HL-60/S4 (cell line): Measurements from ENCODE around the gene C2CD4B.

Experiments
- in situ Hi-C: fragments of 300-500 bp; cut with MboI; formaldehyde crosslinking; loops from 2 replicates; pipeline ENCODE4 v1.14.3; 2022; ENCODE audit warnings: low sequenced_read_pairs

Gene C2CD4B

GRCh38 chr15:62150445-62150844, 14.6 kb downstream of the C2CD4B start:
- in situ Hi-C loops = no loop called here

DNA sequence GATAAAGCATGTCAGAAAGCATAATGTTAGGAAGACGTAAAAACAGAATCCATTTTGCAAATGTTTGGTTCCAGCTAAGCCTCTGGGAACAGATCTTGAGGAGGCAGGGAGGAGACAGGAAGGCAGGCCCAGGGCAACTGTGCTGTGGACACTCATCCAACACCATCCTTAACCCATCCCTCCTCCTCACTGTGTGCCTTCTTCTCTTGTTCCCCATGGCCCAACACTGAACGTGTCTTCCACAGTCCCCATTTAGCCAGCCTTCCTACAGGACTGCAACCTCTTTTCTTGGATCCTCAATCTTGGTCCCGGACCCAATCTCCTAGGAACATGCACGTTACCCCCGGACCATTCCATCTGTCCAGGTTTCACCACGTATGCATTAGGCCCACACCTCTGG, 15.4 kb downstream of the C2CD4B start:
- in situ Hi-C loops = no loop called here

- in situ Hi-C loops = no loop called here
Measured at GRCh38 chr15:62147551-62147950, 17.5 kb downstream of the C2CD4B start.

DNA sequence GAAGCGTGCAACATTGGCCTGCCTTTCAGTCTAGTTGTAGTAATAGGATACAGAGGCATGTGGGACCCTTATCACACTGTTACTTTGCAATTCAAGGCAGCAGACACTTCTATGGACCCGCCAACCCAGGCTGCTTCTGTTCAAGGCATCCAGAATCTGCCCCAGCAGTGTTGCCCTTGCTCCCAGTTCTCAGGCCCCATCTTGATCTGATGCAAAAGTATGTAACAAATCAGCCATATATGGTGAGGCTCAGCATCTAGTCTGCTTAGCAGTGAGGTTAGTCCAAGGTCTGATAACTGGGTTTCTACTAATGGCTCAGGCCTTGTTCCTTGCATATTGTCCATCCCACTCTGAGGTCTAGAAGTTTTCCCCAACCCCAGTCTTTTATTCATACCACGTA, 17.9 kb downstream of the C2CD4B start:
- in situ Hi-C loops = no loop called here

GRCh38 chr15:62145015-62145735, 19.9 kb downstream of the C2CD4B start:
- in situ Hi-C loops = no loop called here

DNA sequence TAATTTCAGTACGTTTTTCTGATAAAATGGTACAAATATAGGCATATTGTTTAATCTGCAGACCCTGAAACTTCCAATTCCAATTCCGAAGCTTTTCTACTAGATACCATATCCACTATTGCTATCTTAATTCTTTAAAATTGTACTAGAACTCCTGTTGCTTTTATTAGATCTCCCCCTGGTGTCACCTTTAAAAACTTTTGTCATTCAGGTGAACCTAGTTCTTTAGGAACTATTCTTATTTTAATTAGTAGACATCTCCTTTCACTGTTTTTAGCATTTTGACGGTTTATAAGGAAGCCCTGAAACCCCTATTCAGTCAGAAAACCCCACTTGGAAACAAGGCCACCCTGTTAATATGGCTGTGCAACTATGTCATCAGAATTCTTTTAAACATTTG, 22.3 kb downstream of the C2CD4B start:
- in situ Hi-C loops = no loop called here

DNA sequence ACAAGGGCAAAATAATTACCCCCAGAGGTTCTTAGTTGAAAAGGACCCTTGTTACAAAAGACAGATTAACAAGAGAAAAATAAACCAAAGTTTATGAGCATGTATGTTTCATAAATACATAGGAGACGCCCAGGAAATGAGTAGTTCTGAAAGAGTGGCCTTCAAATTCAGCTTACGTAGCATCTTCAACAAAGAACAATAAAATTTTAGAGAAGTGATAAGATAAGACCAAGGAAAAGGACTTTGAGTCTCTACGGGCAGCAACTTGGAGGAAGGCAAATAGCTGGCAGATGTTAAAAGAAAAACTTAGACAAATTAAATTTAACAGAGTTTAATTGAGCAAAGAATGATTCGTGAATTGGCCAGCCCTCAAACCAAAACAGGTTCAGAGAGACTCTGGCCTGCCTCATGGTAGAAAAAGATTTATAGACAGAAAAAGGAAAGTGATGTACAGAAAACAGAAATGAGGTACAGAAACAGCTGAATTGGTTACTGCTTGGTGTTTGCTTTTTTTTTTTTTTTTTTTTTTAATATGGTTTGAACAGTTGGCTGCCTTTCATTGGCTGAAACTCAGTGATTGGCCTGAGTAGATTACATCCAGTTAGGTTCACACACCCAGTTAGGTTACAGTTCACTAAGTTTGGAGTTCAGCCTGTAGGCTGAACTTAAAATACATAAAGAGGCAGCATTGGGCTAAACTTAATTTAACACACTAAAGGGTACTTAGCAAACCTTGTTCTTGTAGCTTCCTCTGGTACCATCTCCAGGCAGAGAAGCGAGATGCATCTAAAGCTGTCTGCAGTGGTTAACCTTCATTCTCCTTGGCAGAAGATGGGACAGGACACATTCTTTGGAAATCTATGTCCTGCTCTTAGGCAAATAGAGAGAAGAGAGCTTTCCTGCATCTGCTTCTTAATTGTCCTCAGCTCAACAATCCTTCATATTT, 23.2 kb downstream of the C2CD4B start:
- in situ Hi-C loops = no loop called here

DNA sequence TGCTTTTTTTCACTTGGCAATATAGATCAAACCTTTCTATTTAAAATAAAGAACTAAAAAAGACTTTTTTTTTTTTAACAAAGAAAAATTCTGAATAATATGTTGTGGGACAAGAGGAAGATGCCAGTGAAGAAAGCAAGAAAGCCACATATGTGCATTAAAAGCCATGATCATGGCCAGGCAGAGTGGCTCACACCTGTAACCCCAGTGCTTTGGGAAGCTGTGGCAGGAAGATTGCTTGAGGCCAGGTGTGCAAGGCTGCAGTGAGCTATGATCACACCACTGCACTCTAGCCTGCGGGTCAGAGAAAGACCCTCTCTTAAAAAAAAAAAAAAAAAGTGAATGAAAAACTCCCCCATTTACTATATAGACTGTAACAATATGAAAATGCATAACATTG, 23.9 kb downstream of the C2CD4B start:
- in situ Hi-C loops = no loop called here

DNA sequence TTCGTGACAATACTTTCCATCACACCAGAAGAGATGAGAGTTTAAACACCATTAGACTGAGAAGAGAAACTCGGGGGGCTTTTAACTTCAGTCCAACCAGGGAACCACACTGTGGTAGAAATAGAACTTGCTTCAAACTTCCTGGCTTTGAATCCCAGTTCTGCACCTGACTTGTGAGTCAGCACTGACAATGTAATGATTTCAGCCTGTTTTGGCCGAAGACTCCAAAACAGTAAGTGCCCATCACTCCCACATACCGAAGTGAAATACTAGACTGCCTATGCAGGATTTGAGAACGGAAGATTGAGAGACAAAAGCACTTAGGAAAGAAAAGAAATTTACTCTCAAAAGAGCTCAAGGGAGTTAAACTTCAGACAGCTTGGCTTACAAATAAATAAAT, 27.0 kb downstream of the C2CD4B start:
- in situ Hi-C loops = no loop called here

- in situ Hi-C loops = no loop called here
Measured at GRCh38 chr15:62136911-62137865, 27.9 kb downstream of the C2CD4B start.

DNA sequence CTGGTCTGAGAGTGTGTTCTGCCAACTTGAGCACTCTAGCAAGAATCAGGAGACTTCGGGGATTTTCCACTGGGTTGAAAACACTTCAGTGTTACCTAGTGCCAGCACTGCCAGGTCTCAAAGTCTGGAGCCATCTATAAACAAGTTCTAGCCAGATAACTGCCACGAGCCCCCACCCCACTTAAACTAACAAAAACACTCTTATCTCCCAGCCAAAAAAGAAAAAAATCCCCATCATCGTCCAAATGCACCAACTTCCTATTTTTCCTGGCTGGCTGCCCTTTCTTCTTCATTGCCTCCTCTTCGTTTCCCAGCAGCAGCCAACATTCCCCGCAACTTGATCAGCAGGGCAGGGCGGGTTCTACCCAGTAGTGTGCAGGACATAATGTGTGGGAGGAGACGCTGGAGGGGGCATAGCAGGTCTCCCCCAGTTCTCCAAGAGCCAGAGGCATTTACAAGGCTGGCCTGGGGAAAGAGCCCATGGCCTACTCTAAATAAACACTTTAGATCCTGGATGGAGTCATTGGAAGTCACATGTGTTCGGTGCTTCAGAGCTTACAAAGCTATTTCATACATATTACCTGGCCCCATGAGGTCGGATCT, 29.5 kb downstream of the C2CD4B start:
- in situ Hi-C loops = no loop called here

DNA sequence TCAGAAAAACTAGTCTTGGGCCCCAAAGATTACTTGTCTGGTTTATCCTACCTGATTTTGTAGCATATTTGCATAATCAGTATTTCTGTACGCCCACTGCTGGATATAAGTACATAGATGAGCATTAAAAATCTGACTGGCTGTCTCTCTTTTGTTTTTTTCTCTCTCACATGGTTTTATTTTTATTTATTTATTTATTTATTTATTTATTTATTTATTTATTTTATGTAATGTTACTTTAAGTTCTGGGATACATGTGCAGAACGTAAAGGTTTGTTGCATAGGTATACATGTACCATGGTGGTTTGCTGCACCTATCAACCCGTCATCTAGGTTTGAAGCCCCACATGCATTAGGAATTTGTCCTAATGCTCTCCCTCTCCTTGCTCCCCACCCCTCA, 31.9 kb downstream of the C2CD4B start:
- in situ Hi-C loops = no loop called here

- in situ Hi-C loops = no loop called here
Measured at GRCh38 chr15:62128916-62129315, 36.2 kb downstream of the C2CD4B start.

- in situ Hi-C loops = no loop called here
Measured at GRCh38 chr15:62126364-62126763, 38.7 kb downstream of the C2CD4B start.

DNA sequence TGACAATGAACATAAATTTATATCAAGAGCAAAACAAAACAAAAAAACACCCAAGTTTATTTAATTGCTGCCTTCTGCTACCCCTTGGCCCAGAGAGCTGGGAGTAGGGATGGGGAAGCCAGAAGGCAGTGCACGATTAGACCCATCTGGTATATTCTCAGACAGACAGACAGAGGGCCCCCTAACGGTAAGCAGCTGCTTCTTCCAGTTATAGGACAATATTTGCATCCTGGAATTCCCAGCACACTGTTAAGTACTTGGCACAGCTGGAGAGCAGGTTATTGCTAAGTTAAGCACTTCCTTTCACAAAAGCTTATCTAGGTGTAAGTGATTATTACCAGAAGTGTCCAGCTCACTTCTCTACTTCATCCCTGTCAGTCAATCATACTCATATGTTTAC, 39.3 kb downstream of the C2CD4B start:
- in situ Hi-C loops = no loop called here

GRCh38 chr15:62124973-62125303, 40.1 kb downstream of the C2CD4B start:
- in situ Hi-C loops = no loop called here

DNA sequence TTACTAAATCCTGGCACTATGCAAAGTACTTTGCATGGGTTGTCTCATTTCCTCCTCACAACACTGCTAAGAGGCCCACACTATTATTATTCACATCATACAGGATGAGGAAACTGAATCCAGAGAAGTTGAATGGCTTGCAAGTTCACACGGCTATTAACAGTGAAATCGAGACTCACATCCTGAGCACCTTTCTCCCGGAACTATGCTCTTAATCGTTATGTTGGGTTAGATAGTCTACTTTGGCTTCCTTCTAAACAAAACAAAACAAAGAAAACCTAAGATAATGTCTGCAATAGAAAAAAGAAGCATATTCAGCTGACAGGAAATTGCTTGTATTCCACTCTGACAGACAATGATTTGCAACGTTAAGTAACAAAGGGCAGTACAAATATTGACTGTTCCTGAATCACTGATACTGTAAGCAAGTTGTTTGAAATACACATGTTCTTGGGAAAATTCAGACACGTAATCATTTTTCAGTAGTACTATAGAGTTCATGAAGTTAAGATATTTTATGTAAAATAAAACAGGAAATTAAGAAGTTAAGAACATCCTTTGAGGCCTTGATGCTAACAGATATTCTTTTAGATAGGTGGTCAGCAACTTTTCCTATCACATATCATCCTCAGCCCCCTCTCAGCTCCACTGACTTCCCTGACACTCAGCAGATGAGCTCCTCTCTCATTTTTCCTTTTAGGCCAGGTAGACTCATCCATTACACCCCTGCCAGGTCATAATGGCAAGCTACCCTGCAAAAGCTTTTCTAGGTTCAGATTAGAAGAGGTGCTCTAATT, 40.7 kb downstream of the C2CD4B start:
- in situ Hi-C loops = no loop called here

DNA sequence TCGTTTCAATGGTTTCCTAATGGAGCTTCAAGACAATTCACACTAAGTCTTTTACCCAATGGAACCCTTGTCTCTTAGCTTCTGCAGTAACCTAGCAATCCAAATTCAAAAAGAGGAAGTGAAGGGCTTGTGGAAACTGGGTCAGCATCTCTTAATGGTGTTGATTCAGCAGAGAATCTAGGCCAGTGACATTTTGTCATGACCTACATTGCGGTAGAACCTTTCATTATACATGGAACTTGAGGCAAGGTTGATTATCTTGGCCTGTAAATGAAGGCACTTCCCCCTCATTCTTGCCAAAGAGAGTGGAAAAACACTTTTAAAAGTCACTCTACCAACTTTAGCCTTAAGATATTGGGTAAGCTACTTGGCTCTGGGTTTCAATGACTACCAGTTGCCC, 42.8 kb downstream of the C2CD4B start:
- in situ Hi-C loops = no loop called here

DNA sequence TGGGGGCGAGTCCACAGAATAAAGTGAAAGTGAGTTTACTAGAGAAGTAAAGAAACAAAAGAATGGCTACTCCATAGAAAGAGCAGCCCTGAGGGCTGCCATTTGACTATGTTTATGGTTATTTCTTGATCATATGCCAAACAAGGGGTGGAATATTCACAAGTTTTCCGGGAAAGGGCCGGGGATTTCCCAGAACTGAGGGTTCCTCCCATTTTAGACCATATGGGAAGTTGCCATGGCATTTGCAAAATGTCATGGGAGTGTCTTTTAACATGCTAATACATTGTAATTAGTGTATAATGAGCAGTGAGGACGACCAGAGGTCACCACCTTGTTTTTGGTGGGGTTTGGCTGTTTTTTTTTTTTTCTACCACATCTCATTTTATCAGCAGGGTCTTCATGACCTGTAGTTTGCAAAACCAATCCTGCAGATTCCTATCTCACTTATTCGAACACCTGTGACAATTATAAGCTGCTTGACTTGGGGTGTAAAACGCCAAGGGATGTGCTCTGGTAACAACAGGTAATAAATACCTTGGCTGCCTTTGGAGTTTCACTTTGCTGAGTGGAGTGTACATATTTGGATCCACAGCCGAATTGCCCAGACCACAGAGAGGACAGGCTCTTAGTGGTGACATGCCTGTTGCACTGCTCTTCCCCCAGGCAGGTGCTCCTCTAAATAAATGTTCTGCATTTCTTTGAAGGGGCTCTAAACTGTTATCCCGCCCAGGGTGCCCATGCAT, 43.6 kb downstream of the C2CD4B start:
- in situ Hi-C loops = no loop called here
